NCI-H2196 (cell line): ENCODE measurements around the gene GRIN2A.
"Not testable (repeated sequence)": the region's sequence is repeated elsewhere in the genome, so short reads cannot be mapped to it uniquely, and the experiment has no call there.

Experiments
- DNase-seq: peaks from one replicate; lab custom pipeline; 2025; ENCODE audit not compliant: unreplicated experiment; lab: John Stamatoyannopoulos, UW

GRIN2A gene

GRCh38 chr16:9932000-9932399 is 250.2 kb downstream of the GRIN2A start:
- DNase-seq: no peak

GRCh38 chr16:9929836-9930235 is 252.4 kb downstream of the GRIN2A start:
- no peak for DNase-seq

GRCh38 chr16:9929313-9929712 is 252.9 kb downstream of the GRIN2A start:
- DNase-seq: no peak

- DNase-seq: no peak
Observed at GRCh38 chr16:9922441-9922840, 259.8 kb downstream of the GRIN2A start.

- DNase-seq: no peak
Observed at GRCh38 chr16:9921997-9922396, 260.2 kb downstream of the GRIN2A start.

- no peak for DNase-seq
Observed at GRCh38 chr16:9919460-9919859, 262.8 kb downstream of the GRIN2A start.

- no peak for DNase-seq
Observed at GRCh38 chr16:9917691-9918090, 264.5 kb downstream of the GRIN2A start.

- DNase-seq: no peak
Observed at GRCh38 chr16:9913604-9914326, 268.5 kb downstream of the GRIN2A start.

- DNase-seq: no peak
Observed at GRCh38 chr16:9911989-9912388, 270.2 kb downstream of the GRIN2A start.

- no peak for DNase-seq
Observed at GRCh38 chr16:9911231-9911630, 271.0 kb downstream of the GRIN2A start.

- no peak for DNase-seq
Observed at GRCh38 chr16:9909072-9909825, 273.0 kb downstream of the GRIN2A start.

GRCh38 chr16:9908613-9909012 is 273.6 kb downstream of the GRIN2A start:
- no peak for DNase-seq

- DNase-seq: no peak
Observed at GRCh38 chr16:9907752-9908151, 274.5 kb downstream of the GRIN2A start.

- DNase-seq: no peak
Observed at GRCh38 chr16:9906218-9906617, 276.0 kb downstream of the GRIN2A start.

- no peak for DNase-seq
Observed at GRCh38 chr16:9904526-9904925, 277.7 kb downstream of the GRIN2A start.

GRCh38 chr16:9900576-9900975 is 281.7 kb downstream of the GRIN2A start:
- no peak for DNase-seq

- DNase-seq: no peak
Observed at GRCh38 chr16:9898555-9898954, 283.7 kb downstream of the GRIN2A start.

GRCh38 chr16:9898124-9898523 is 284.1 kb downstream of the GRIN2A start:
- no peak for DNase-seq

GRCh38 chr16:9895817-9896216 is 286.4 kb downstream of the GRIN2A start:
- DNase-seq: no peak

- no peak for DNase-seq
Observed at GRCh38 chr16:9885876-9886275, 296.4 kb downstream of the GRIN2A start.

- no peak for DNase-seq
Observed at GRCh38 chr16:9885467-9885866, 296.8 kb downstream of the GRIN2A start.

GRCh38 chr16:9875981-9876380 is 306.2 kb downstream of the GRIN2A start:
- DNase-seq: not testable (repeated sequence)

GRCh38 chr16:9874219-9874618 is 308.0 kb downstream of the GRIN2A start:
- DNase-seq: no peak
